ENCODE results near the gene SAMD10.
A peak's percentile ranks its signal among the peaks of the same experiment; 100 is the strongest.
"Not testable (repeated sequence)": the region's sequence is repeated elsewhere in the genome, so short reads cannot be mapped to it uniquely, and the experiment has no call there.

The SAMD10 gene
- total RNA-seq: 5.5 to 12.2 reads per million in 2 experiments

DNA sequence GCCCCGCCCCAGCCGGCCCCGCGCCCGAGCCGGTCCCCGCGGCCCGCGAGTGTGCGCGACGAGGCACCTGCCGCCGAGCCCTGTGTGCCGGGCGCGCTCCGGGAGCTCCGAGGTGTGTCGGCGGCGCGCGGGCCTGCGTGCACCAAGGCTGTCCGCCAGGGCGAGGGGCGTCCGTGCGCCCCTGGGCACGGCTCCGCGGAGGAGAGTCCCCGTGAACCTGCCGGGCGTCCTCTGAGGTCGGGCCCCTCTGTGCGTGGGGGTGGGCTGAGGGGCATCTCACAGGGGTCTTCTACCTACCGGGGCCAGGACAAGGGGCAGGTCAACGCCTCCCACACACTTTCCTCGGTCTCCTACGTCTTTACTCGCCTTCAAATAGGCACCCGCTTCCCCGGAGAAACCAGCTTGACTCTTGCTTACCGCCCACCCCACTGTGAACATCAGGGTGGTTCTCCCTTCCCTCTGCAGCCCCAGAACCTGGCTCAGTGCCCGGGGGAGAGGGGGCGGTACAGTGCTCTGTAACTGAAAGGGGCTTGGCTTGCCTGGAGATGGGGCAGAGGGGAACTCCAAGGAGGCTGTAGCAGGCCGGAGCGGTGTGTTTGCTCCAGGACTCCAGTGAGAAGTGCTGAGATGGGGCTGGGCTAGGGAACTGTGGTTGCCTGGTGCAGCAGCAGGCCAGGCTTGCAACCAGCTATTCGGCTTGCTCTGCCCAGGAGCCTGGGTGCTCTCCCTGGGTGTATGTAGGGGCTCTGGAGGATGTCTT is at the start of gene SAMD10:
Gene SAMD10 (minus strand): TSS at position 86 of the 760 bp plus-strand sequence. CDS start 175 bp downstream, outside the sequence.
- DNase-seq (ENCODE audit: low read depth): peak; percentile 55

DNA sequence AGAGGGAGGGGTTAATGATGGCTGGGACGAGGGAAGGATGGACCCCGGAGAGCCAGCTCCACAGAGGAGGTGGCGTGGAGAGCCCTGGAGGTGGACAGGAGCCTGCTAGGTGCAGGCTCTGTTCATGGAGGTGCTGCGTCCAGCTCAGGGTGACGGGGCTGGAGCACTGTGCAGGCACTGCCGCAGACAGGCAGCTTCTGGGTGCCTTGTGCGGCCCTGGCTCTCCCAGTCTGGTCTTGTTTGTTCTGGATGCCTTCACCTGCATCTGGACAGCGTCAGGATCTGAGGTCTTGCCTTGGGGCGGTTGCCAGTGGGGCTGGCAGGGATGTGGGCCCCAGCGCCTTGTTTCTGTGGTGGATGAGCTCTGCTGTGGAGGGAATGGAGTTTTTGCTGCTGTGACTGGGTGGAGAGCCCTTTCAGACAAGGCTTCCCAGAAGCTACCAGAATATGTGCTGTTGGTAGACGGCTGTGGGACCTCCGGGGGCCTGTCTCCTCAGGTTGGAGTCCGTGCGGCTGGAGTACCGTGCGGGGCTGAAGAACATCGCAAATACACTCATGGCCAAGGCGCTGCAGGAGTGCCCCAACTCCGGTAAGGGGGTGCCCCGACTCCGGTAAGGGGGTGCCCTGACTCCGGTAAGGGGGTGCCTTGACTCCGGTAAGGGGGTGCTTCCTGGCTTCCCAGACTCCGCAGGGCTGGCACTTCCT is 48.7 kb upstream of the SAMD10 start:
- no peak for DNase-seq (ENCODE audit: low read depth)

DNA sequence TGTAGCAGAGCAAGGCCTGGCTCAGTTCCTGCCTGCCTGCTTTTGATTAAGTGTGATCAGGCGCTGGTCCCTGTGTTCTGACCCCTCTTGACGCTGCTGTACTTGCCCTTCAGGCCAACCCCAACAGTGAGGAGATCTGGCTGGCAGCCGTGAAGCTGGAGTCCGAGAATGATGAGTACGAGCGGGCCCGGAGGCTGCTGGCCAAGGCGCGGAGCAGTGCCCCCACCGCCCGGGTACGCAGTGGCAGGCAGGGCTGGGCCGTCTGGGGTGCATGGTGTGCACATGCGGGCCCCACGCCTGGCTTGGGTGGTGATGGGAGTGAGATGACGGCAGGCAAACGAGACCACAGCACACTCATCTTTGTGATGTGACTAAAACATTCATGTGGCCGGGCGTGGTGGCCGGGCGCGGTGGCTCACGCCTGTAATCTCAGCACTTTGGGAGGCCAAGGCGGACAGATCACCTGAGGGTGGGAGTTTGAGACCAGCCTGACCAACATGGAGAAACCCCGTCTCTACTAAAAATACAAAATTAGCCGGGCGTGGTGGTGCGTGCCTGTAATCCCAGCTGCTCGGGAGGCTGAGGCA is 46.5 kb upstream of the SAMD10 start:
- no peak for DNase-seq (ENCODE audit: low read depth)

DNA sequence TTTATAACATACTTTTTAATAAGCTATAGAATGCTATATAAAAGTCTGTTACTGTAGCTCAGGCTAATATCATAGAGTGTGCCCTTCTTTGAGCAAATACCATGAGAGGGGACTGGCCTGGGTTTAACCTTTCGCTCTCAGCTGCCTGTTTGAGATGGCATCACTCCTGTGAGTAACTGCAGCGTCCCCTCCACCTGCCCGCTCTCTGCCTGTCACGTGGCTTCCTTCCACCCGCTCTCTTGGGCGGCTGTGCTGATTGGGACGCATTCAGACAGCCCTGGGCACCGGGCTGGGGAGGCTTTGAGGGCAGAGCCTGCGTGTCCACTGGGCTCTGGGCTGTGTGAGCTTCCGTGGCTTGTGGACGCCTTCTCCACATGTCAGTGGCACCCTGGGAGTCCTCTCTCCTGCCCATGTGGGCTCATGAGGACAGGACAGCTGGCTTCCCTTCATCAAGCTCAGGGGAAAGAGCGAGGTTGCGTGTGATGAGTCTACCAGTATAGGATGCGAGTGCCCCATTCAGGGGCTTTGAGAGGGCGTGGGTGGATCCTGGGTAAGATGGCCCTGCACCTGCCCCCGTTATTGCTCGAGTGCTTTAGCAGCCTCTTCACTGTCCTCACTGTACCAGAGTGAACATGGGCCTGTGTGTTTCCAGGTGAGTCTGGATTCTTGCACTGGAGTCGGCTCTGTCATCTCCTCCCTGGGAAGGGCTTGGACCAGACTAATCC is 45.8 kb upstream of the SAMD10 start:
- no peak for DNase-seq (ENCODE audit: low read depth)

DNA sequence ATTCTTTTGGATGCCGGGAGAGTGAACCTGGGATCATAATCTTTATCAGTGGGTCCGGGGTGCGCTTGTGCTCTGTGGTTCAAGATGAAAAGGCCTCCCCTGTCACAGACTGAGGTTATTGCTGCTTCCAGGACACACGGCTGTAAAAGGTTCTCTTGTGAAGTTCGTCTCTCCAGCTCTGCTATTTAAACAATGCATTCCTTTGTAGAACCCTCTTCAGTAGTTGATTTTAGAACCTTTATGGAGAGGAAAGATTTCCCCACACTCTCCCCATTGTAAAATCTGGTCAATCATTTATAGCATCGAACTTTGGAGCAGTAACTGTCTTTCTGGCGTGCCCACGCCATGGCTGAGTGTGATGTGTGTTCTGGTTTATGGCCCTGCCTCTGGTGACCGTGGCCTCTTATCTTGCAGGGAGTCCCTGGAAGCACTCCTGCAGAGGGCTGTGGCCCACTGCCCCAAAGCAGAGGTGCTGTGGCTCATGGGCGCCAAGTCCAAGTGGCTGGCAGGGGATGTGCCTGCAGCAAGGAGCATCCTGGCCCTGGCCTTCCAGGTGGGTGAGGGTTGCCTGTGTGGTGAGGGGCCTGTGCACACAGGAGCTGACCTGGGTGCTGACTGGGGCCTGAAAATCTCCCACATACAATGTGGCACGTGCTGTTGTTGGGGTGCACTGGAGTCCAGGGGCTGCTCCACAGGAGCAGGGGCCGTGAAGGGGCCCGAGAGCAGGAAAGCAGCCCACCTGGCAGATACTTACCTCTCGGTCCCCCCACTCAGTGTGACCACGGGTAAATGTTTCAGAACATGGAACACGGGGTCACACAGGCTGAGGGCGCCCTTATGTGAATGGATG is 44.9 kb upstream of the SAMD10 start:
- no peak for DNase-seq (ENCODE audit: low read depth)

DNA sequence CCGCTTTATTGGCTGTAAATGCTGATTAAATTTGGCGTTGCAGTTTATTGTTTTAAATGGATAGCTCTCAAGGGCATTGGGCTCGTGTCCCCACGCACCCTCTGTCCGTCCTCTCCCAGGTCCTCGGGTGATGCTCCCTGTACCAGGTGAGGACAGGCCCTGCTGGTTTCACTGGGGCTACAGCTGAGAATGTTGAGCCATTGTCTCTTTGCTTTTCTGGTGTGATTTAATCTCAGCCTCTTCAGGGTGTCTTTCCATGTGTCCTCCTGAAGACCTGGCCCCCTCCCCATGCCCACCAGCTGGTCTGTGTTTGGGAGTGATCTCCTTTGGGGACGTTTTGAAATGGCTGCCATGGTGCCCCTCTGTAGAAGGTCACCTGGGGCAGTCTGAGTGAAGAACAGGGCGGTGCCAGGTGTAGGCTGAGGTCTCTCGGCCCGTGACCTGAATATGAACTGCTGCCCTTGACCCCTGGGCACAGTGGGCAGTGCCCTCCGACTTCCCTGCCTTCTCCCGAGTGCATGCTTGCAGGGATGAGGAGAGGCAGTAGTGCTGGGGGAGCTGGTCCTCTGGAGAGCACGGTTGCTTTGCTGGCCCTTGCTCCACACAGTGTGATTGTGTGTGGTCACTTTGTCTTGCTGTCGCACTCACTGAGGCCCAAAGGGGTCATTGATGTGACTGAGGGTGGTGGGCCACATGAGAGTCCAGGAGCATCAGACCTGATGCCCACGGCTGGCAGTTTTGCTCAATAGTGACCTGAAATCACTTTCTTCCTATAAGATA is 44.1 kb upstream of the SAMD10 start:
- DNase-seq (ENCODE audit: low read depth): no peak

DNA sequence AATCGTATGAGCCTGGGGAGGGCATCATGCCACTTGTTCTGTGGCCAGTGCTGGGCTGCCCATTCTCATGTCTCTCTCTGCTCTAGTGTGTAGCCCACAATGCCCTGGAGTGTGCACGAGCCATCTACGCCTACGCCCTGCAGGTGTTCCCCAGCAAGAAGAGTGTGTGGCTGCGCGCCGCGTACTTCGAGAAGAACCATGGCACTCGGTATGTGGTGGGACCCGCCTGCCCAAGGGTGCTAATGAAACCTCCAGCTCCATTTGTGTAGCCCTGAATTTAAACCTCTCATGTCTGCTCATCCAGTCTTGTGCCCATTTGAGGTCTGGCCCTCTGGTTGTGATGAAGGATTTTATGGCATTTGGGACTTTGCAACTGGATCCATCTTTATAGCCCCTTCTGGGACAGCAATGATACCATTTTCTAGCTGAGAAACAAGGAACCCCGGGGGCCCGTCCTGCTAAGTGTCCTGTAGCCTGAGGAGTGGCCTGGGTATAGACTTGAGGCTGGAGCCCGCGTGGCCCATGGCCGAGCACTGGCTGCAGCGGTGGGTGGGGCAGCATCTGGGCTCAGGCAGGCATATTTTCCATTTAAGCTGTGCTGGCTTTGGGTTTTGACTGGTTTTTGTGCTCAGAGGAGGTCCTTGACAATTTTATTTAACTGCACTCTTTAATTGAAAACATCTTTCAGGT is 43.4 kb upstream of the SAMD10 start:
- DNase-seq (ENCODE audit: low read depth): no peak

DNA sequence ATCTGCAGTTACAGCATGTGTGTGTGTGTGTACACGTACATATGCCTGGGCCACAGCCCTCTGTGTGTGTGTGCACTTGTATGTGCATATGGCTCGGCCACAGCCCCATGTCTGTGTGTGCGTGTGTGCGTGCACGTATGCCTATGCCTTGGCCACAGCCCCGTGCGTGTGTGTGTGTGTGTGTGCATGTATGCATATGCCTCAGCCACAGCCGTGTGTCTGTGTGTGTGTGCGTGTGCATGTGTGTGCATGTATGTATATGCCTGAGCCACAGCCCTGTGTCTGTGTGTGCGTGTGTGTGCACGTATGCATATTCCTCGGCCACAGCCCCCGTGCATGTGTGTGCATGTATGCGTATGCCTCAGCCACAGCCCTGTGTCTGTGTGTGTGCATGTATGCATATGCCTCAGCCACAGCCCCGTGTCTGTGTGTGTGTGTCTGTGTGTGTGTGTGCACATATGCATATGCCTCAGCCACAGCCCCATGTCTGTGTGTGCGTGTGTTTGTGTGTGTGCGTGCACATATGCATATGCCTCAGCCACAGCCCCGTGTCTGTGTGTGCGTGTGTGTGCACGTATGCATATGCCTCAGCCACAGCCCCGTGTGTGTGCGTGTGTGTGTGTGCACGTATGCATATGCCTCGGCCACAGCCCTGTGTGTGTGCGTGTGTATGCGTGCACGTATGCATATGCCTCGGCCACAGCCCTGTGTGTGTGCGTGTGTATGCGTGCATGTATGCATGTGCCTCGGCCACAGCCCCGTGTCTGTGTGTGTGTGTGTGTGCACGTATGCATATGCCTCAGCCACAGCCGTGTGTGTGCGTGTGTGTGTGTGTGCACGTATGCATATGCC is 41.9 kb upstream of the SAMD10 start:
- DNase-seq (ENCODE audit: low read depth): no peak

DNA sequence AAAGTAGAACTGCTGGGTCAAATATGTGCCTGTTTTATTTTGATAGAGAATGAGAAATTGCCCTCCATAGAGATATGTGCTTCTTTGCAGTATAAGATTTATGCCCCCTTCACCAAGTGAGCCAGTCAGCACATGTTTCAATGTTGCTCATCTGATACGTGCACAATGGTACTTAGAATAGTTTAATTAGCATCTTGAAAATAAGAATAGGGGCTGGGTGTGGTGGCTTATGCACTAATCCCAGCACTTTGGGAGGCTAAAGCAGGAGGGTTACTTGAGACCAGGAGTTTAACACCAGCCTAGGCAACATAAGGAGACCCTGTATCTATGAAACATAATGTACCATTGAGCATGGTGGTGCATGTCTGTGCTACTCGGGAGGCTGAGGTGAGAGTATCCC is 36.2 kb upstream of the SAMD10 start:
- DNase-seq (ENCODE audit: low read depth): no peak

DNA sequence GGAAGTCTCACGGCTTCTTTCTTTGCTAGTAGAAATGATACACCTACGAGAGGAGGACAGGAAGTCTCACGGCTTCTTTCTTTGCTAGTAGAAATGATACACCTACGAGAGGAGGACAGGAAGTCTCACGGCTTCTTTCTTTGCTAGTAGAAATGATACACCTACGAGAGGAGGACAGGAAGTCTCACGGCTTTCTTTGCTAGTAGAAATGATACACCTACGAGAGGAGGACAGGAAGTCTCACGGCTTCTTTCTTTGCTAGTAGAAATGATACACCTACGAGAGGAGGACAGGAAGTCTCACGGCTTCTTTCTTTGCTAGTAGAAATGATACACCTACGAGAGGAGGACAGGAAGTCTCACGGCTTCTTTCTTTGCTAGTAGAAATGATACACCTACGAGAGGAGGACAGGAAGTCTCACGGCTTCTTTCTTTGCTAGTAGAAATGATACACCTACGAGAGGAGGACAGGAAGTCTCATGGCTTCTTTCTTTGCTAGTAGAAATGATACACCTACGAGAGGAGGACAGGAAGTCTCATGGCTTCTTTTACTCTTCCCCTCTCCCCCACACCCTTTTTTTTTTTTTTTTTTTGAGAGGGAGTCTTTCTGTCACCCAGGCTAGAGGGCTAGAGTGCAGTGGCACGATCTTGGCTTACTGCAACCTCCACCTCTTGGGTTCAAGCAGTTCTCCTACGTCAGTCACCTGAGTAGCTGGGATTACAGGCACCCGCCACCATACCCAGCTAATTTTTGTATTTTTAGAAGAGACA is 33.1 kb upstream of the SAMD10 start:
- DNase-seq (ENCODE audit: low read depth): not testable (repeated sequence)

DNA sequence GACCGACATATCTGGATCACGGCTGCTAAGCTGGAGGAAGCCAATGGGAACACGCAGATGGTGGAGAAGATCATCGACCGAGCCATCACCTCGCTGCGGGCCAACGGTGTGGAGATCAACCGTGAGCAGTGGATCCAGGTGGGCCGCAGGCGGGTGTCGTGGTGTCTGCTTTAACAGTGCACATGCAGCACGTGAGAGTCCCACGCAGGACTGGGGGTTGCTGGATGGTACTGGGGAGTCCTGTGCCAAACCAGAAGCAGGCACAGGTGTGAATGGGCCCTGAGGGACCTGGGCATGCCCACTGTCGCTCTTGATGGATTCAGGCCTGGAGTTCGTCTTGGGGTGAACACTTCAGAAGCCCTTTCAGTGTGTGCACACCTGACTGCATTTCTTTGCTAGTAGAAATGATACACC is 31.9 kb upstream of the SAMD10 start:
- peak; percentile 9 for DNase-seq (ENCODE audit: low read depth)

DNA sequence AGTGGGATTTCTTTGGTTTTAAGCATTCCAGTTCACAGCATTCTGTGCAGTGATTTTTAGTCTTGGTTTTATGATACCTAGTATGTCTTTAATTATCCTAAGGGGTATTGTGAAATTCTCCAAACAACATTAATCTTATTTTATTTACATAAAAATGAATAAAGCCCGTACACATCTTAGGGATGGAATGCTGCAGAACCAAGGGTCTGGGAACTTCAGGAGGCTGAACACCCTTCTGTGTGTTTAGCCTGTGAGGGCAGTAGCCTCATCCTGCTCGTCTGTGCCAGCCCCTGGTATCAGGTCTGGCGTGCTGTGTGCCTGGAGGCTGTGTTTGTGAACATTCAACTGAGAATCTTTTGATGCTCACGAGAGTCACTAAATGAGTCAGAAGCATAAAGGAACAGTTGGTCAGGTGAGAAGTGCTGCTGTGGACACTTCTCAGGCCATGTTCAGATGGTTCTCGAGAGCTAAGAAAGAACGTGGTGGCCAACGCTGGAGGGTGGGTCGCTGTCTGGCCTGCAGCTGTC is 31.3 kb upstream of the SAMD10 start:
- DNase-seq (ENCODE audit: low read depth): no peak

DNA sequence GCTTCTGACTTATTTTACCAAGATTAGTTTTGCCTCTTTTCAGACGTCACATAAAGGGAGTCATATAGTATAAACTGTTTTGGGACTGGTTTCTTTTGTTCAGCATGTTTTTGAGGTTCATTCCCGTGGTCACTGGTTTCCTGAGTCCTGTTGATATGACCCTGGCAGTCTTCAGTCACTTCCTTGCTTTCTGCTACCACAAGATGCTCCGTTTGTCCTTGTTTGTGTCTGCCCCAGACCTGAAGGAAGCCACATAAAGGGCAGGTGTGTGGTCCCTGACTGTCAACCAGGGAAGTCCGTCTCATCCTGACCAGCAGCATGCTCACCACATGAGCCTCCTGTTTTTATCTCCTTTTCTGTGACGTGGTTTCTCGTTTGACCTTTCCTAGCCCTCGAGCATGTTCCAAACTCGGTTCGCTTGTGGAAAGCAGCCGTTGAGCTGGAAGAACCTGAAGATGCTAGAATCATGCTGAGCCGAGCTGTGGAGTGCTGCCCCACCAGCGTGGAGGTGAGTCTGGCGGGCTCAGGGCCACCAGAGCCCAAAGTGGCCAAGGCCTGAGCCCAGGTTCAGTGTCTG is 30.5 kb upstream of the SAMD10 start:
- DNase-seq (ENCODE audit: low read depth): no peak

DNA sequence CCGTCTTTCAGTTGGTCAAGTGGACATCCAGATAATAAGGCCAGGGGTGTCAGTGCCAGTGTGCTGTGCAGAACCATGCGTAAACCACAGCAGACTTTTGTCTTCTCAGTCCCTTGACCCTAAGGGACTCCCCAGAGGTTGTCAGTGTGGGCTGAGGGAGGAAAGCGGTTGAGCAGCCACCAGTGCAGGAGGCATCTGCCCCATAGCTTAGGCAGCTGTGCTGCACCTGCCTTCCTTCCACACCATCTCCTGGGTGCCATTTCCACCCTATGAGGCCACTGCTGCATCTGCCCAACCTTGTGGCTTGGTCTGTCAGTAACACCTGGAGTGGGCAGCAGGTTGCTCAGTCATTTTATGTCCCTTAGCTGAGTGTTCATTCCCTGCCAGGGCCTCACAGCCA is 27.5 kb upstream of the SAMD10 start:
- DNase-seq (ENCODE audit: low read depth): no peak

DNA sequence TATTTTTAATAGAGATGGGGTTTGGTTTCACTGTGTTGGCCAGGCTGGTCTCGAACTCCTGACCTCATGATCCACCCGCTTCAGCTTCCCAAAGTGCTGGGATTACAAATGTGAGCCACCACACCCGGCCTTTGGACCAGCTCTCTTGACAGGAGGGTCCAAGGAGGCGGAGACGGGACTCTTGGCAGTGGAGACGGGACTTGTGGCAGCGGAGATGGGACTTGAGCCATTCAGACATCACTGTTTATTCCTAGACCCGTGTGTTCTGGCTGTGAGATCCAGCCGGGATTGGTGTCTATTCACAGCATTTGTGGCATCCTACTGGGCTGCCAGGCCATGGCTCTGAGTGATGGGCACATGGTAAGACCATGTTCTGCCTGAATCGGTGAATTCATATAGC is 27.0 kb upstream of the SAMD10 start:
- no peak for DNase-seq (ENCODE audit: low read depth)

DNA sequence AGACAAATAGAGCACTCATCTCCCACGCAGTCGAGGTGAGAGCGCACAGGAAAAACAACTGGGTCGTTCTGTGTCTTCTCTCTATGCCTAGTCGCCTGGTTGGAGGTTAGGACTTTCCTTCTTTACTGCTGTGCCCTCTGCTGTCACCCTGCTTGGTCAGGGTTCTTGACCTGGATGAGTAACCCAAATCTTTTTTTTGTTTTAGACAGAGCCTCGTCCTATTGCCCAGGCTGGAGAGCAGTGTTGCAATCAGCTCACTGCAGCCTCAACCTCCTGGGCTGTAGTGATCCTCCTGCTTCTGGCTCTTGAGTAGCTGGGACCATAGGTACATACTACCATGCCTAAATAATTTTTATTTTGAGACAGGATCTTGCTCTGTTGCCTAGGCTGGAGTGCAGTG is 26.0 kb upstream of the SAMD10 start:
- DNase-seq (ENCODE audit: low read depth): no peak

DNA sequence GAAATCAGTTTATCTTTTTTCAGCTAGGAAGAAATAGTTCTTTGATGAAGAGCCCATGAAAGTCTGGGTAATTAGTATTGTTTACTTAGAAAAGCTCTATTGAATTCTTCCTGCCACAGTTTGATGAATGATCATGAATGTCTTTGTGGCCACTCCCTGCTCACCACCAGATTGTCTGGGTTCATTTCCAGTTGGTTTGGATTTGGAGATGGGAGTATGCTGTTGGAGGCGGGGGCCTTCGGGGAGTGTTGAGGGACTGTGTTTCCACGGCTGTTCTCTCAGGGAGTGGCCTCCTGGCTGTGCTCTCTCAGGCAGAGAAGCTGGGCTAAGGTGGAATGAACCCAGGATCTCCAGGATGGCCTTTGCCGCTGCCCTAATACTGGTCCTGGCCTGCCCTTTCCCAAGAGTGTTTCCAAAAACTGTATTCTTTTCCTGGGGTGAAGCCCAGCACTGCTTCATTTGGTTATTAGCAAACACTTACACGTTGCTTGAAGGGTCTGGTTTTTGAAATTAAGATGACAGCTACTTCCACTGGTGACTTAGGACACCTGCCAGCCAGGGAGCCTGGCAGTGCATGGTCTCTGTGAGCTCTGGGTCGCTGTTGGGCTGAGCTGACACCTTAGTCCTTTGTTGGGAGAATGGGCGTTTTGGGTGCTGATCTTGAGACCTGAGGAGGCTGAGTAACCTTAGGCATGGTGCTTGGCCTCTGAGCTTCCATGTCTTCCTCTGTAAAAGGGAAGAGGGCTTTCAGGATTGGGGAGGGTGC is 24.7 kb upstream of the SAMD10 start:
- DNase-seq (ENCODE audit: low read depth): no peak

All from T follicular helper cell (primary cell).